HL-60 (cell line): Measurements from ENCODE around the gene PTPRD.

Source experiments
- GABPA ChIP-seq: IDR thresholded peaks from 2 replicates; pipeline ENCODE4 v1.6.1; 2012; ENCODE audit warnings: low read depth
- POLR2AphosphoS5 ChIP-seq: IDR thresholded peaks from 2 replicates; pipeline ENCODE4 v1.6.1; 2012; ENCODE audit warnings: low read depth
- REST ChIP-seq: IDR thresholded peaks from 2 replicates; pipeline ENCODE4 v1.6.1; 2012; ENCODE audit warnings: low read depth; ENCODE audit not compliant: insufficient replicate concordance
- SPI1 ChIP-seq: IDR thresholded peaks from 2 replicates; pipeline ENCODE4 v1.6.1; 2012; ENCODE audit warnings: low read depth, mild to moderate bottlenecking, borderline replicate concordance
- TF ChIP-seq, protein P1 (sequence below): IDR thresholded peaks from one replicate; pipeline ENCODE4 v1.5.1; 2011; ENCODE audit warnings: low read length, control low read depth, inconsistent platforms; ENCODE audit not compliant: insufficient read depth

GRCh38 chr9:10235376-10235775, 377.4 kb downstream of the PTPRD start:
- TF ChIP-seq POLR2AphosphoS5: no peak
- TF ChIP-seq, protein P1, sequence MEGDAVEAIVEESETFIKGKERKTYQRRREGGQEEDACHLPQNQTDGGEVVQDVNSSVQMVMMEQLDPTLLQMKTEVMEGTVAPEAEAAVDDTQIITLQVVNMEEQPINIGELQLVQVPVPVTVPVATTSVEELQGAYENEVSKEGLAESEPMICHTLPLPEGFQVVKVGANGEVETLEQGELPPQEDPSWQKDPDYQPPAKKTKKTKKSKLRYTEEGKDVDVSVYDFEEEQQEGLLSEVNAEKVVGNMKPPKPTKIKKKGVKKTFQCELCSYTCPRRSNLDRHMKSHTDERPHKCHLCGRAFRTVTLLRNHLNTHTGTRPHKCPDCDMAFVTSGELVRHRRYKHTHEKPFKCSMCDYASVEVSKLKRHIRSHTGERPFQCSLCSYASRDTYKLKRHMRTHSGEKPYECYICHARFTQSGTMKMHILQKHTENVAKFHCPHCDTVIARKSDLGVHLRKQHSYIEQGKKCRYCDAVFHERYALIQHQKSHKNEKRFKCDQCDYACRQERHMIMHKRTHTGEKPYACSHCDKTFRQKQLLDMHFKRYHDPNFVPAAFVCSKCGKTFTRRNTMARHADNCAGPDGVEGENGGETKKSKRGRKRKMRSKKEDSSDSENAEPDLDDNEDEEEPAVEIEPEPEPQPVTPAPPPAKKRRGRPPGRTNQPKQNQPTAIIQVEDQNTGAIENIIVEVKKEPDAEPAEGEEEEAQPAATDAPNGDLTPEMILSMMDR: no peak
- TF ChIP-seq REST: no peak
- no peak for TF ChIP-seq SPI1
- TF ChIP-seq GABPA: no peak
